Measurements from ENCODE around the gene MAPK11.

The MAPK11 gene

GRCh38 chr22:50293441-50294318 lies 23.5 kb upstream of the MAPK11 start:
- DNase-seq = no peak

- no peak for DNase-seq
These were observed 22.7 kb upstream of the MAPK11 start for GRCh38 chr22:50292643-50293440.

- DNase-seq = no peak
These were observed 19.9 kb upstream of the MAPK11 start for GRCh38 chr22:50289942-50290630.

GRCh38 chr22:50289151-50289941 lies 19.2 kb upstream of the MAPK11 start:
- DNase-seq = no peak

- no peak for DNase-seq
These were observed 17.6 kb upstream of the MAPK11 start for GRCh38 chr22:50287731-50288130.

GRCh38 chr22:50286701-50287318 lies 16.6 kb upstream of the MAPK11 start:
- DNase-seq = no peak

GRCh38 chr22:50286275-50286674 lies 16.1 kb upstream of the MAPK11 start:
- DNase-seq = no peak

GRCh38 chr22:50285568-50286229 lies 15.5 kb upstream of the MAPK11 start:
- DNase-seq = no peak

- no peak for DNase-seq
These were observed 14.3 kb upstream of the MAPK11 start for GRCh38 chr22:50284479-50284878.

- DNase-seq = no peak
These were observed 13.6 kb upstream of the MAPK11 start for GRCh38 chr22:50283821-50284220.

- DNase-seq = no peak
These were observed 12.4 kb upstream of the MAPK11 start for GRCh38 chr22:50282361-50283155.

GRCh38 chr22:50281957-50282356 lies 11.8 kb upstream of the MAPK11 start:
- DNase-seq = no peak

- DNase-seq = no peak
These were observed 11.2 kb upstream of the MAPK11 start for GRCh38 chr22:50281384-50281760.

- DNase-seq = no peak
These were observed 10.7 kb upstream of the MAPK11 start for GRCh38 chr22:50280708-50281383.

GRCh38 chr22:50280022-50280707 lies 10.0 kb upstream of the MAPK11 start:
- DNase-seq = no peak

GRCh38 chr22:50278956-50279619 lies 8.9 kb upstream of the MAPK11 start:
- DNase-seq = no peak

GRCh38 chr22:50278461-50278860 lies 8.3 kb upstream of the MAPK11 start:
- no peak for DNase-seq

- no peak for DNase-seq
These were observed 7.6 kb upstream of the MAPK11 start for GRCh38 chr22:50277761-50278160.

- DNase-seq = no peak
These were observed 6.0 kb upstream of the MAPK11 start for GRCh38 chr22:50276143-50276542.

All from NCI-H446 (cell line).